Measurements from ENCODE around the gene TMEM120B. TPM values are rescaled to one million over a fixed set of nuclear protein-coding genes. Genes with fewer than 3 reads are reported as not detected.

The TMEM120B gene
- total RNA-seq, 1 experiment from 2014 or later, result 22.3 TPM

DNA sequence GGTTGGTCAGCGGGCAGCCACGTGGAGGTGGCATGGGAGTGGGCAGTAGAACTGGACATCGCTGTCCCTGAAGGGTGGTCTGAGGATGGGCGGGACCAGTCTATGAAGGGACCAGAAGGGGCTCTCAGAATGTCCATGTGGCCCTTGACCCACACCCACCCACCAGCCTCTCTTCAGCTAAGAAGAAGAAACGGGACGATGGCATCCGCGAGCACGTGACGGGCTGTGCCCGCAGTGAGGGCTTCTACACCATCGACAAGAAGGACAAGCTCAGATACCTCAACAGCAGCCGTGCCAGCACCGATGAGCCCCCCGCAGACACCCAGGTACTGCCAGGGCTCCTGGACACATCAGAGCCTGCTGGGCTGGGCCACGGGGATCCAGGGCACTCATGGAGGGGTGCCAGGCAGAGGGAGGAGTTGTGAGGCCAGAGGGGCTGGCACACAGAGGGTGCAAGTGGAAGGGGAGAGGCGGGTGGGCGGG is 112.5 kb downstream of the TMEM120B start:
- Histone ChIP-seq H3K4me3 (ENCODE audit: low read depth, low read length, poor library complexity, severe bottlenecking) (no peak overlapping the region), H3K4me1 (ENCODE audit: insufficient read depth, low read length, poor library complexity, severe bottlenecking) (no peaks in the 10 kb centered on the region), H3K36me3 (ENCODE audit: insufficient read depth, low read length, poor library complexity, severe bottlenecking) (peaks cover 45% of the 10 kb centered on the region), H3K9me3 (ENCODE audit: low read depth, low read length, poor library complexity, severe bottlenecking) (no peaks in the 10 kb centered on the region), H3K27ac (ENCODE audit: low read depth, low read length, poor library complexity, severe bottlenecking) (no peak overlapping the region), H3K27me3 (replicated peaks; ENCODE audit: insufficient read depth, low read depth, low read length, poor library complexity) (no peaks in the 10 kb centered on the region)
- TF ChIP-seq, protein P1, sequence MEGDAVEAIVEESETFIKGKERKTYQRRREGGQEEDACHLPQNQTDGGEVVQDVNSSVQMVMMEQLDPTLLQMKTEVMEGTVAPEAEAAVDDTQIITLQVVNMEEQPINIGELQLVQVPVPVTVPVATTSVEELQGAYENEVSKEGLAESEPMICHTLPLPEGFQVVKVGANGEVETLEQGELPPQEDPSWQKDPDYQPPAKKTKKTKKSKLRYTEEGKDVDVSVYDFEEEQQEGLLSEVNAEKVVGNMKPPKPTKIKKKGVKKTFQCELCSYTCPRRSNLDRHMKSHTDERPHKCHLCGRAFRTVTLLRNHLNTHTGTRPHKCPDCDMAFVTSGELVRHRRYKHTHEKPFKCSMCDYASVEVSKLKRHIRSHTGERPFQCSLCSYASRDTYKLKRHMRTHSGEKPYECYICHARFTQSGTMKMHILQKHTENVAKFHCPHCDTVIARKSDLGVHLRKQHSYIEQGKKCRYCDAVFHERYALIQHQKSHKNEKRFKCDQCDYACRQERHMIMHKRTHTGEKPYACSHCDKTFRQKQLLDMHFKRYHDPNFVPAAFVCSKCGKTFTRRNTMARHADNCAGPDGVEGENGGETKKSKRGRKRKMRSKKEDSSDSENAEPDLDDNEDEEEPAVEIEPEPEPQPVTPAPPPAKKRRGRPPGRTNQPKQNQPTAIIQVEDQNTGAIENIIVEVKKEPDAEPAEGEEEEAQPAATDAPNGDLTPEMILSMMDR (conservative IDR thresholded peaks at IDR 0.05; ENCODE audit: low read depth, low read length), result no peak
- no peak for TF ChIP-seq EZH2 (IDR thresholded peaks at IDR 0.05; ENCODE audit: borderline replicate concordance, low read depth, low read length, poor library complexity, severe bottlenecking)
- POLR2A ChIA-PET (ENCODE audit: low non-redundant PET), result interaction anchor here (0.6 kb wide), 1 partner anchor 87 kb away, joined by 17 read pairs; no protein-coding TSS in a partner anchor
- no peak for DNase-seq (ENCODE audit: low spot score)
- intact Hi-C loops (cut with micrococcal nuclease; ENCODE audit: unreplicated experiment), result no loop called here
- BruUV-seq (replicated peaks), result no TSS peak
- CTCF ChIA-PET, result no interaction called here

DNA sequence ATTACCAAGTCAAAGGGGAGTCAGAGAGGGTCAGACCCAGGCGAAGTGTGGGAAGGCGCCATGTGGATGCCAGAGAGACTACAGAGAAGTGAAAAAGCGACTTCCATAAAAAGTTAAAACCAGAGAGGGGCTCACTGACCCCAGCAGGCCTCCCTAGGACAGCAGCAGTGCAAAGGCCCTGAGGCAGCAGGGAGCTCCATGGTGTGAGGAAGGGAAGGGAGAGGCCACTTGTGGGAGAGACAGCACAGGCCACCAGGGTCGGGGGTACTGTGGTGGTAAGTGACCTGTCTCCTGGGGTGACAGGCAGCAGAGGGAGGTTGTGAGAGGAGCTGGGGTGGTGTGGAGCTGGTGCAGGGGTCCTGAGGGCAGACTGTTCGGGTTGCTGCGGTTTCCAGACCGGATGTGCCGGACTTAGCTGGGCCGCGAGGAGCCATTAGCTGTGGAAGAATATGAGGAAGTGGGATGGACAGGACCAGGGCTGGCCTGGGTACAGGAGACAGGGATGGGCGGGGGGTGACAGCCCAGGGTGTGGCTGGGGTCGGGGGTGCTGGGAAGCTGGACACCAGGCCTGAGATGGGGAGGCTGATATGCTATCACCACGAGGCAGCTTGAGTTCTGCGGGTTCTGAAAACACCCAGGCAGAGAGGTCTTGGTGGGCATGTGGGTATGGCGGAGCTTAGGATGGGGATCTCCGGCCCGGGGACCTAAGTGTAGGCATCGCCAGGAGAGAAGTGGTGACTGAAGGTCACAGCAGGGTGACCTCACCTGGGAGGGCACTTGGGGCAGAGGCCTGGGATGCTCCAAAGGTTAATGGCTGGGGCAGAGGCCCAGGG is 114.0 kb downstream of the TMEM120B start:
- POLR2A ChIA-PET (ENCODE audit: low non-redundant PET), result no interaction called here
- DNase-seq (ENCODE audit: low spot score), result no peak
- H3K36me3 ChIP-seq (ENCODE audit: insufficient read depth, low read length, poor library complexity, severe bottlenecking), result peaks cover 53% of the 10 kb centered on the region
- H3K27ac ChIP-seq (ENCODE audit: low read depth, low read length, poor library complexity, severe bottlenecking), result no peak overlapping the region
- no peaks in the 10 kb centered on the region for H3K27me3 ChIP-seq (replicated peaks; ENCODE audit: insufficient read depth, low read depth, low read length, poor library complexity)
- no peaks in the 10 kb centered on the region for H3K9me3 ChIP-seq (ENCODE audit: low read depth, low read length, poor library complexity, severe bottlenecking)
- no peak for TF ChIP-seq EZH2 (IDR thresholded peaks at IDR 0.05; ENCODE audit: borderline replicate concordance, low read depth, low read length, poor library complexity, severe bottlenecking)
- TF ChIP-seq, protein P1 (conservative IDR thresholded peaks at IDR 0.05; ENCODE audit: low read depth, low read length), result no peak
- no peak overlapping the region for H3K4me3 ChIP-seq (ENCODE audit: low read depth, low read length, poor library complexity, severe bottlenecking)
- no TSS peak for BruUV-seq (replicated peaks)
- no peaks in the 10 kb centered on the region for H3K4me1 ChIP-seq (ENCODE audit: insufficient read depth, low read length, poor library complexity, severe bottlenecking)
- intact Hi-C loops (cut with micrococcal nuclease; ENCODE audit: unreplicated experiment), result no loop called here
- CTCF ChIA-PET, result interaction anchor here (1.1 kb wide), 1 partner anchor 32 kb away, joined by 4 read pairs; the partner anchor contains the start of gene RHOF

DNA sequence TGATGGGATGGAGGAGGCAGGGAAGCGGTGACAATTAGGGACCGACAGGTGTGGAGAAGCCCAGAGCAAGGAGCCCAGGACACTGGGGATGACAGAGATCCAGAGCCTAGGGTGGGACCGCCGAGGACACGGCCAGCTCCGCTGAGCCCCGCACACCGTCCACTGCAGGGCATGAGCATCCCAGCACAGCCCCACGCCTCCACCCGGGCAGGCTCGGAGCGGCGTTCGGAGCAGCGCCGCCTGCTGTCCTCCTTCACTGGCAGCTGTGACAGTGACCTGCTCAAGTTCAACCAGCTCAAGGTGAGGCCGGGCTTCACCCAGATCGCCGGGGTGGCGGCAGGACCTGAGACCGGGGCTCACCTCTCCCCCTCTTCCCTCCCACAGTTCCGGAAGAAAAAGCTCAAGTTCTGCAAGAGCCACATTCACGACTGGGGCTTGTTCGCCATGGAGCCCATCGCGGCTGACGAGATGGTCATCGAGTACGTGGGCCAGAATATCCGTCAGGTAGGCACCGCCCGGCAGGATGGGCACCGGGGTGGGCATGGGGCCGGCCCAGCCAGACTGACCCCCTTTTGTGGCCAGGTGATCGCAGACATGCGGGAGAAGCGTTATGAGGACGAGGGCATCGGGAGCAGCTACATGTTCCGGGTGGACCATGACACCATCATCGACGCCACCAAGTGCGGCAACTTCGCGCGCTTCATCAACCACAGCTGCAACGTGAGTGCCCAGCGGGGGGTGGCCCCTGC is 115.0 kb downstream of the TMEM120B start:
- H3K27me3 ChIP-seq (replicated peaks; ENCODE audit: insufficient read depth, low read depth, low read length, poor library complexity), result no peaks in the 10 kb centered on the region
- no peaks in the 10 kb centered on the region for H3K4me1 ChIP-seq (ENCODE audit: insufficient read depth, low read length, poor library complexity, severe bottlenecking)
- H3K4me3 ChIP-seq (ENCODE audit: low read depth, low read length, poor library complexity, severe bottlenecking), result no peak overlapping the region
- peaks cover 54% of the 10 kb centered on the region for H3K36me3 ChIP-seq (ENCODE audit: insufficient read depth, low read length, poor library complexity, severe bottlenecking)
- TF ChIP-seq, protein P1 (conservative IDR thresholded peaks at IDR 0.05; ENCODE audit: low read depth, low read length), result no peak
- no peak for TF ChIP-seq EZH2 (IDR thresholded peaks at IDR 0.05; ENCODE audit: borderline replicate concordance, low read depth, low read length, poor library complexity, severe bottlenecking)
- POLR2A ChIA-PET (ENCODE audit: low non-redundant PET), result no interaction called here
- H3K27ac ChIP-seq (ENCODE audit: low read depth, low read length, poor library complexity, severe bottlenecking), result no peak overlapping the region
- intact Hi-C loops (cut with micrococcal nuclease; ENCODE audit: unreplicated experiment), result no loop called here
- no peaks in the 10 kb centered on the region for H3K9me3 ChIP-seq (ENCODE audit: low read depth, low read length, poor library complexity, severe bottlenecking)
- CTCF ChIA-PET, result interaction anchor here (0.7 to 1.1 kb wide), 2 partner anchors 33 to 242 kb away, joined by 4 read pairs; partner anchors contain the start of gene RHOF
- no peak for DNase-seq (ENCODE audit: low spot score)
- BruUV-seq (replicated peaks), result no TSS peak

All from A673 (cell line).